Breast epithelium (tissue), 4 donors: ENCODE results near the gene B4GALNT3. TPM values are rescaled to one million over a fixed set of nuclear protein-coding genes. Genes with fewer than 3 reads are reported as not detected.

Experiments
- DNase-seq, 2 donors: peaks; one replicate each; pipeline ENCODE4 v3.0.0-alpha.2; 2019; ENCODE audit warnings: low spot score in 2 of 2
- H3K27ac ChIP-seq, 2 donors: fragments of 200-600 bp; sonication (generic) in 1 of 2; one replicate each; pipeline ENCODE4 v1.5.1; 2016 to 2019; ENCODE audit warnings: mild to moderate bottlenecking in 1 of 2
- H3K27me3 ChIP-seq, 2 donors: fragments of 200-600 bp; sonication (generic) in 1 of 2; one replicate each; pipeline versions ENCODE4 v1.5.1 to v1.6.0; 2017 to 2019; ENCODE audit warnings: control low read depth in 1 of 2, mild to moderate bottlenecking in 1 of 2
- H3K36me3 ChIP-seq: fragments of 200-600 bp; one replicate; pipeline ENCODE4 v1.5.1; 2019
- H3K4me1 ChIP-seq, 2 donors: fragments of 200-600 bp; sonication (generic); one replicate each; pipeline ENCODE4 v1.5.1; 2016 to 2019; ENCODE audit warnings: control low read depth in 1 of 2
- H3K4me3 ChIP-seq, 3 donors: fragments of 200-600 bp; sonication (generic); 1 replicate in 2 of 3; 2 replicates in 1 of 3; pipeline ENCODE4 v1.5.1; 2016 to 2019; ENCODE audit warnings: mild to moderate bottlenecking in 3 of 3, moderate library complexity in 2 of 3
- H3K9me3 ChIP-seq, 2 donors: fragments of 200-600 bp; sonication (generic) in 1 of 2; one replicate each; pipeline ENCODE4 v1.5.1; 2016 to 2019; ENCODE audit warnings: control low read depth in 1 of 2
- CTCF ChIP-seq, 3 donors: fragments of 450-650 bp; IDR thresholded peaks; one replicate each; pipeline ENCODE4 v1.5.1; 2016 to 2017; ENCODE audit warnings: antibody characterized with exemption in 3 of 3, mild to moderate bottlenecking in 3 of 3, moderate library complexity in 3 of 3
- POLR2A ChIP-seq: fragments of 450-650 bp; IDR thresholded peaks from one replicate; pipeline ENCODE4 v1.6.1; 2016; ENCODE audit warnings: antibody characterized with exemption, mild to moderate bottlenecking, moderate library complexity
- POLR2AphosphoS5 ChIP-seq, 3 donors: sonication (generic); formaldehyde crosslinking; IDR thresholded peaks; one replicate each; pipeline ENCODE4 v1.6.1; 2017; ENCODE audit warnings: antibody characterized with exemption in 3 of 3
- intact Hi-C: fragments of 100-400 bp; cut with DNase I; formaldehyde crosslinking; loops from one replicate; pipeline ENCODE4 v1.15.1; 2023; ENCODE audit warnings: low total_unique reads
- total RNA-seq, 3 donors: library from RNA; depleted of rRNA; stranded (reverse); fragments of >200 nt; gene quantifications; one replicate each; pipeline ENCODE4 v1.1.0, GENCODE V29; 2016

The B4GALNT3 gene
- total RNA-seq, 3 donors from 2014 or later = 0.16 to 5.9 (median 4.6) TPM

GRCh38 chr12:501722-502447 lies 42.1 kb downstream of the B4GALNT3 start:
- TF ChIP-seq POLR2AphosphoS5 (IDR thresholded peaks at IDR 0.05) (no peak), CTCF (IDR thresholded peaks at IDR 0.05) (no peak), POLR2A (no peak)
- no peak for DNase-seq
- H3K4me3 ChIP-seq = no peak overlapping the region
- no peaks in the 10 kb centered on the region for H3K36me3 ChIP-seq
- no peaks in the 10 kb centered on the region for H3K27me3 ChIP-seq
- intact Hi-C loops = no loop called here
- no peaks in the 10 kb centered on the region for H3K4me1 ChIP-seq
- H3K9me3 ChIP-seq = no peaks in the 10 kb centered on the region
- no peak overlapping the region for H3K27ac ChIP-seq

- no peak overlapping the region for H3K4me3 ChIP-seq
- no peaks in the 10 kb centered on the region for H3K4me1 ChIP-seq
- no peaks in the 10 kb centered on the region for H3K27me3 ChIP-seq
- no peaks in the 10 kb centered on the region for H3K9me3 ChIP-seq
- intact Hi-C loops = no loop called here
- peak overlapping the region in 1 of 2 donors; percentile 29 for H3K27ac ChIP-seq
- peak in 1 of 2 donors; percentile 19 for DNase-seq
- no peaks in the 10 kb centered on the region for H3K36me3 ChIP-seq
- TF ChIP-seq POLR2AphosphoS5 (IDR thresholded peaks at IDR 0.05) (no peak), POLR2A (no peak), CTCF (IDR thresholded peaks at IDR 0.05) (no peak)
Measured at GRCh38 chr12:503111-503761, 43.5 kb downstream of the B4GALNT3 start.

- DNase-seq = no peak
Measured at GRCh38 chr12:505221-505620, 45.5 kb downstream of the B4GALNT3 start.

GRCh38 chr12:507391-507796 lies 47.7 kb downstream of the B4GALNT3 start:
- no peaks in the 10 kb centered on the region for H3K36me3 ChIP-seq
- intact Hi-C loops = no loop called here
- H3K4me3 ChIP-seq = no peak overlapping the region
- no peaks in the 10 kb centered on the region for H3K9me3 ChIP-seq
- TF ChIP-seq CTCF (IDR thresholded peaks at IDR 0.05) (no peak), POLR2AphosphoS5 (IDR thresholded peaks at IDR 0.05) (no peak), POLR2A (no peak)
- no peaks in the 10 kb centered on the region for H3K4me1 ChIP-seq
- DNase-seq = no peak
- no peak overlapping the region for H3K27ac ChIP-seq
- H3K27me3 ChIP-seq = no peaks in the 10 kb centered on the region

More at GRCh38 chr12:505221-505620, 45.5 kb downstream of the B4GALNT3 start:
- no peak overlapping the region for H3K4me3 ChIP-seq
- intact Hi-C loops = no loop called here
- H3K36me3 ChIP-seq = no peaks in the 10 kb centered on the region
- no peaks in the 10 kb centered on the region for H3K9me3 ChIP-seq
- no peak for TF ChIP-seq POLR2AphosphoS5 (IDR thresholded peaks at IDR 0.05)
- TF ChIP-seq CTCF (IDR thresholded peaks at IDR 0.05) = no peak
- no peak for TF ChIP-seq POLR2A
- no peak overlapping the region for H3K27ac ChIP-seq
- H3K27me3 ChIP-seq = no peaks in the 10 kb centered on the region
- H3K4me1 ChIP-seq = no peaks in the 10 kb centered on the region

- intact Hi-C loops = no loop called here
Measured at GRCh38 chr12:508145-508544, 48.4 kb downstream of the B4GALNT3 start.

More at GRCh38 chr12:508145-508544, 48.4 kb downstream of the B4GALNT3 start:
- H3K4me1 ChIP-seq = no peaks in the 10 kb centered on the region
- H3K27ac ChIP-seq = no peak overlapping the region
- H3K4me3 ChIP-seq = no peak overlapping the region
- no peaks in the 10 kb centered on the region for H3K27me3 ChIP-seq
- no peaks in the 10 kb centered on the region for H3K9me3 ChIP-seq
- H3K36me3 ChIP-seq = no peaks in the 10 kb centered on the region
- DNase-seq = no peak
- no peak for TF ChIP-seq POLR2AphosphoS5 (IDR thresholded peaks at IDR 0.05)
- no peak for TF ChIP-seq CTCF (IDR thresholded peaks at IDR 0.05)
- no peak for TF ChIP-seq POLR2A
